Umbilical cord (tissue), 2 donors: Measurements from ENCODE around the gene GDPD5. TPM values are rescaled to one million over a fixed set of nuclear protein-coding genes. Genes with fewer than 3 reads are reported as not detected.

Experiments
- DNase-seq: peaks from one replicate; pipeline ENCODE4 v3.0.0-alpha.2; 2015; ENCODE audit warnings: low spot score
- total RNA-seq: library from RNA; depleted of rRNA; stranded (reverse); fragments of >200 nt; gene quantifications from one replicate; pipeline ENCODE4 v1.2.3, GENCODE V29; 2014; ENCODE audit warnings: low replicate concordance; ENCODE audit not compliant: insufficient read depth

GDPD5 gene
- total RNA-seq, 1 donor from 2014 or later, result 54.4 TPM

DNA sequence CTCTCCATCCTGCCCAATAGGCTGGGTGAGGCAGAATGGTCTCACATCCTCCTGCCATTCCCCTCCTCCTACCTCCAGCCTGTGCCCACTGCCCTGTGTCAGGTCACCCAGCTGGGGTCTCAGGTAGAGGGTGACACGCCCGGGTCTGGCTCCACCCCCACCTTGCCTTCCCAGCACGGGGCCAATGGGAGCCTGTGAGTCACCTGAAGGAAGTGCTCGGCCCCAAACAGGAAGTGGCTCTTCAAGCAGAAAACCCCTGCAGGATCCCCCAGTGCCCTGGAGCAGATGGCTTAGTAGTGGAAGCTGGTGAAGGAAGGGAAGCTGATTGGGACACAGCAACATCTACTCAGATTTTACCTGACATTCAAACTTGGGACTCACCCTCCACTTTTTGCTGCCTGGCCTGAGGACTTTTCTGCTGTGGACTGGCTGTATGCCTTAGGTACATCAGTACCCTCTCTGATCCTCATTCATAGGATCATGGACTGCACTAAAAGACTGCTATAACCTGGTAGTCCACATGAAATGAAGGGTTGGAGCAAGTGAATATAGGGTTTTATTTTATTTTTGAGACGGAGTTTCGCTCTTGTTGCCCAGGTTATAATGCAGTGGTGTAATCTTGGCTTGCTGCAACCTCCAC is 33.4 kb downstream of the GDPD5 start:
- no peak for DNase-seq

GRCh38 chr11:75491465-75491864 is 34.3 kb downstream of the GDPD5 start:
- no peak for DNase-seq

- peak; percentile 24 for DNase-seq
These were observed 35.2 kb downstream of the GDPD5 start for GRCh38 chr11:75490221-75491181.

DNA sequence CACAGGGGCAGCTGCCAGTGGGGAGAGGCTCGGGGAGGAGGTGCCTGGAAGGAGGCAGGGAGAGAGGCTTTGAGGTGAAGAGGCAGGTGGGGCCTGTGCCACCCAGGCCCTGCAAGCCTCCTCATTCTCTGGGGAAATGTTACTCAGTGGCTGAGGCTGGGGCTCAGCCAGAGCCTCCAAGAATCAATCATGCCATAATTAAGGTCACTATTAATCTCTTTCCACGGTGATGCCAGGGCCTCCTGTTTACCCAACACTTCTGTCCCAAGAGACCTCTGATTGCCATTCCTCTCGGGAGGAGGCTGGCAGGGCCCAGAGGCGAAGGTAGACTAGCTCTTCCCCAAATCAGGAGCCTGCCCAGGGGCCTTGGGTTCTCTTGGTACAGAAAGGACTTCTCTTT is 38.4 kb downstream of the GDPD5 start:
- DNase-seq, result no peak

DNA sequence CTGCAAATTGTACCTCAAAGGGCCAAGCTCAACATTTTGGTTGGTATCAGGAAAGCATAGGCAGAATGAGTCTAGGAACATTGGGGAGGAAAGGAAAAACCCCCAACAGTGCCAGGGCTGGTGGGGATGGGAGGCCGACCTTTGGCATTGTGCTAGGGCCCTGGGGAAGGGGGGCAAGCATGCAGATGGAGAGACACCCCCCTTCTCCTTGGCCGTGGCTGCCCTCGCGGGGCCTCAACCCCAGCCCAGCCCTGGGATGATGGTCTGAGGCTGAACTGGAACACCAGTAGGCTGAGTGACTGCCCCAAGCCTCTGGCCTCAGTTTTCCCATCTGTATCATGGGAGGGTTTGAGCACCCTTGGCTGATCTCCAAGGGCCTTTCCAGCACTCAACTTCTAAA is 40.0 kb downstream of the GDPD5 start:
- DNase-seq, result no peak

DNA sequence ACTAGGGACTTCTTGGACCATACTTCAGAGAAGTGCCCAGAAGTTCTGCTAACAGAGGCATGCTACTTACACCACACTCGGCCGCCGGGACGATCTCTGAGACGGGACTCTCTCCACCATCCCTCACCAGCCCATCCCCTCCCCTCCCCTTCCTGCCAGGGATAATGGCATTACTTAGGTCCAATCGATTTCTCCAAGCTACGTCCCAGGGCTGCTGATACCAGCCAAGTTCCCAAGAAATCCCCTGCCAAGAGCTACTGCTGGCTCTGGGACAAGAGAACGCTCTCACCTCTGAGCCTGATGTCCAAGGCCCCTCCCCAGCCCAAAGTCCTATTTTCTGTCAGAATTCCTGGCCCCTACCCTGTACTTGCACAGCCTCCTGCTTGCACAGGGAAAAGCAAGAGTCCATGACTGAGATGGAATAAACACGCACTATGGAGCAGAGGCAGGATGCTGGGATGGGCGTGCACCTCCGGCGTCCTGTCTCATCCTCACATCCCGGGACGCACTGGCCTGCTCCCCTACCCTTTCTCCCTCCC is 42.7 kb downstream of the GDPD5 start:
- DNase-seq, result no peak

DNA sequence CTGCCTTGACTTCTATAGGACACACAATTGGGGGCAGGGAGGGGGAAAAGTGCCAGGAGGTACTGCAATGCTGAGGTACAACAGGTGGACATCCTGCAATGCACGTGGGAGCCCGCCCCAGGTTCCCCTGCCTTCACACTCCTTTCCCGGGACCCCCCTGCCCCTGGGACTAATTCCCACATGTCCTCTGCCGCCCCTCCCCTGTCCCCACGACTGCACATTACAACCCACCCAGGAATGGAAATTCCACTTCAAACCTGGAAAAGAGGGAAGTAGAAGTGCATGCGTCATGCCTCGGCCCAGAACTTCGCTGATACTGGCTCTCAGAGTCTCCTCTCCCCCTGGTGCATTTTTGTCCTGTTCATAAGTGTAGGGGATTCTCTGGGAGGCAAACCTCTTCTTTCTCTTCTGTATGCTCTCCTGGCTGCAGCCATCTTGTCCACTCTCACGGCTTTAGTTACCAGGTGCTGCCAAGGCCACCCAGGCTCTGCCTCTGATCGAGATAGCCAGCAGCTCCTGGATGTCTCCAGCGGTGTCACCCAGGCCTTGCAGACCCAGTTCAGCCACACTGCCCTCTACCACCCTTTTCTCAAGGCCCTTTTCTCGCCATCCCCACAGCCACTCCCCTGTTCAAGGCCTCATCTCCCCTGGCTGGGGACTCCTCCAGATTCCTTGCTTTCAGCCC is 43.7 kb downstream of the GDPD5 start:
- no peak for DNase-seq

- DNase-seq, result no peak
These were observed 44.4 kb downstream of the GDPD5 start for GRCh38 chr11:75481223-75481921.

GRCh38 chr11:75480185-75481175 is 45.3 kb downstream of the GDPD5 start:
- DNase-seq, result no peak

- DNase-seq, result no peak
These were observed 46.1 kb downstream of the GDPD5 start for GRCh38 chr11:75479597-75480145.

DNA sequence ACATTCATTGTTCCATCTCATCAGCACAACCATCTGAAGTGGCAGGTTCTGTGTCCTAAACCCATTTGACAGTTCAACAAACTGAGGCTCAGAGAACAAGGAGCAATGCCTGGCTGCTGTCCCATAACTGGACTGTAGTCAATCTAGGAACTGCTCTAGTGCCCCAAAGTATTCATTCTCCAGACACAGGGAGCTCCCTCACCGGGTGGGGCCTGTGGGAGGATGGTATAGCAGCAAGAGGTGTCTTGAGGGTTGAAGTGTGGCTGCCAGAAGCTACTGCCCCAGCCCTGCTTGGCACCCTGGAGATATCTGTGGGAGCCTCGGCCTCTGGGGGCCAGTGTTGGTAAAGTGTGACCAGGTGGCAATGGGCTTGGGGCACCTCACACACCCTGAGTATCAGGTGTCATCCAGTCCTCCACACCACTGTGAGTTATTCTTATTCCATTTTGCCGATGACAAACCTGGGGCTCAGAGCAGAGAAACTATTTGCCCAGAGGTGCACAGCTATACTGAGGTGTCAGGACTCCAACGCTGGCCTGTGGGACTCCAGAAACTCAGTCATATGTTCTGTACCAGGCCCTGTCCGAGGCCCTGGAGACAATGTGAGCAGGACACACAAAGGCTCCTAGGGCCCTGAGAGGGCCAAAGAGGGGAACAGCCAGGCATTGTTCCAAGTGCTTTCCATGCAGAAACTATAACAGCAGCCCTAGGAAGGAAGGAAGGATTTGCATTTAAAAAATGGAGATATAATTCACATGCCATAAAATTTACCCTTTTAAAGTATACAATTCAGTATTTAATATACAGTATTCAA is 46.8 kb downstream of the GDPD5 start:
- DNase-seq, result no peak

- DNase-seq, result no peak
These were observed 48.2 kb downstream of the GDPD5 start for GRCh38 chr11:75477614-75477935.

DNA sequence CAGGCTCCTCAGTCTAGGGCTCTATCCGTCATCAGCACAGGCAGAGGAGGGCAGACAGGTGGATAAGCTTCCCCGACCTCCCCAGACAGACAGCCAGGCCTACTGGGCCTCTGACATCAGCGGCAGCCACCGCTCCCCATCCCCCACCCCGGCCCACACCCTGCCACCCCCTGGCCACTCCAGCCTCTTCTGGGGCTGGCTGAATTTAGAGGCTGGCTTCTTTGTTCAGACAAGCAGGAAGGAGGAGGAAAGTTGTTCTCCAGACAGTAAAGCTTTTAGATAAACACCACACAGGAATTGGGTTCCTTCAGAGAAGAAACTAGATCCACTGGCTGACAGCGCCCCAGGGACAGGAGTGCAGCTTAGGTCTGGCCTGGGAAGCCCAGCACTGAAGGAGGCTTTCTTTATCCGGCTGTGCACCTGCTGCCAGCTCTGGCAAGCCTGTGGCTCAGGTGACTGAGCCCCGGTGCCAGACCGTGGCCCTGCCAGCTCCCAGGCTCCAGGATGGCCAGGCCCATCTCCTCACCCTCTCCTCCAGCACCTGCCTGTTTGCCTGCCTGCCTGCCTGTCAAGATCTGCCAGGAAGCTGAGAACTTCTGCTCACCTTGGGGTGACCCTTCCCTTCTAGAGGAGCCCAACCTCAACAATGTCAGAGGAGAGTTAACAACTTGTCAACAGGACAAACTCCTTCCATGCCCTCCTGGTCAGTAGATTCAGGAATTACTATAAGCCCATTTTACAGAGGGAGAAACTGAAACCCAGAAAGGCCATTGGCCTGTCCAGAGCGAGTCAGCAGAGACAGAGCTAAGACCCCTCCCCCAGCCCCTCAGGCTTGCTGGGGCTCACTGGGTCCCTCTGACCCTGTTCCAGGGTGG is 48.8 kb downstream of the GDPD5 start:
- DNase-seq, result no peak

DNA sequence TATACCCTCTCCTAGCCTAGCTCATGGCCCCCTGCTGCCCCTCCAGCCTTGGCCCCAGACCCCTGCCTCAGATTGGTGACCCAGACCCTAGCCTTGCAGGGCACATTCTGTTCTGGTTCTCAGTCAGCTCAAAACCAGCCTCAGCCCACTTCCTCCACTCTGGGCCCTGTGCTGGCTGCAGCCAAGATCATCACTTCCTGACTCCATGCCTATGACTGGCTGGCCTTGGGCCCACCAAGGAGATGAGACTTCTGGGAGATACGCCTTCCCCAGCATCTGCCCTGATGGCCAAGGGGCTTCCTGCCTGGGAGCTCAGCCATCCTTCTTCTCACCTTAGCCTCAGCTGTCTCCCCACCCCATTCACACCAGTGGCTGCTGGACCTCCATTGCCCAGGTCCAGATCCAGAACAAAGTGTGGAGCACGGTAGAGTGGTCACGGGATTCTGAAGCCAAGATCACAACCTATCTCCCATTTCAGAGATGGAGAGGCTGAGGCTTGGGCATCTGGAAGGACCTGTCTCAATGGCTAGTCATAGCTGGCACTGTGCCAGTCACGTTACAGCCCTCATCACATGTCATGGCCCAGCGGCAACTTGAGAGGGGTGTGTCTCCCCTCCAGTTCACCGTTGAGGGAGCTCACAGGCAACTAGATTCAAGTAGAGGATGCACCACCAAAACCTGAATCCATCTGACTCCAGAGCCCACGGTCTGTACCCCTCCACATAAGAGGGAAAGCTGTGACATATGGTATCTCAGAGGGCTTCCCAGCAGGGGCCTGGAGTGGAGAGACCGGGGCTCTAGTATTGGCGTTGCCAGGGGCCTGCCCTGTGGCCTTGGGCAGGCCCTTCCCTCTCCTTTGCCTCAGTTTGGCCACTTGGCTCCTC is 49.7 kb downstream of the GDPD5 start:
- DNase-seq, result no peak

- DNase-seq, result peak; percentile 66
These were observed 50.6 kb downstream of the GDPD5 start for GRCh38 chr11:75474878-75475766.

DNA sequence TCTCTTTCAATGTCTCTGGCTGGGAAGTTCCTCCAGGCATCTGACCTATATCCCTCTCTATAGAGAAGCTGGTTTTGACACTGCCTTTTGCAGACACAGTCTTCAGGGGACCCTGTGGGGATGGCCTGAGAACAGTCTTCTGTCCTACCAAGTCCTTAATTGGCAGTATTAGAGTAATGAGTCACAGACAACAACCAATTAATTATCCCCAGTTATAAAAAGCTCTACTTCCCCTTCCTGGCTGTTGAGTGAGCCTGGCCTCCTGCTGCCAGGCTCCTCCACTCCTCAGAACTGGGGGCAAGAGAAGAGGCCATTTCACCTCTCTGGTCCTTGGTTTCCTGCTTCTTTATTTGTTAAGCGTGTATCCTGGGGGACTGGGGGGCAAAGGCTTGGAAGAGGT is 51.5 kb downstream of the GDPD5 start:
- no peak for DNase-seq
